ENCODE data around the gene TRIO. TPM values are rescaled to one million over a fixed set of nuclear protein-coding genes. Genes with fewer than 3 reads are reported as not detected.

Gene TRIO
- total RNA-seq, 1 donor from 2014 or later: 57.0 TPM

- intact Hi-C loops (cut with micrococcal nuclease): no loop called here
- no peak for ATAC-seq
- no peak for DNase-seq
Observed at GRCh38 chr5:14460844-14461398, 317.8 kb downstream of the TRIO start.

GRCh38 chr5:14462681-14463080, 319.5 kb downstream of the TRIO start:
- no peak for DNase-seq
- intact Hi-C loops (cut with micrococcal nuclease): no loop called here
- no peak for ATAC-seq

GRCh38 chr5:14463629-14464028, 320.5 kb downstream of the TRIO start:
- DNase-seq: no peak
- intact Hi-C loops (cut with micrococcal nuclease): no loop called here
- peak; percentile 79 for ATAC-seq

- DNase-seq (no peak), ATAC-seq (no peak)
- intact Hi-C loops (cut with micrococcal nuclease): no loop called here
Observed at GRCh38 chr5:14464096-14464495, 321.0 kb downstream of the TRIO start.

GRCh38 chr5:14464671-14465070, 321.5 kb downstream of the TRIO start:
- ATAC-seq (no peak), DNase-seq (no peak)
- intact Hi-C loops (cut with micrococcal nuclease): no loop called here

- ATAC-seq: no peak
- intact Hi-C loops (cut with micrococcal nuclease): no loop called here
- DNase-seq: no peak
Observed at GRCh38 chr5:14465116-14465515, 322.0 kb downstream of the TRIO start.

GRCh38 chr5:14465776-14466175, 322.6 kb downstream of the TRIO start:
- DNase-seq (no peak), ATAC-seq (no peak)
- intact Hi-C loops (cut with micrococcal nuclease): no loop called here

- ATAC-seq (no peak), DNase-seq (no peak)
- intact Hi-C loops (cut with micrococcal nuclease): no loop called here
Observed at GRCh38 chr5:14467251-14467650, 324.1 kb downstream of the TRIO start.

GRCh38 chr5:14467886-14468285, 324.7 kb downstream of the TRIO start:
- no peak for ATAC-seq
- intact Hi-C loops (cut with micrococcal nuclease): no loop called here
- no peak for DNase-seq

- DNase-seq (no peak), ATAC-seq (no peak)
- intact Hi-C loops (cut with micrococcal nuclease): no loop called here
Observed at GRCh38 chr5:14469551-14470377, 326.6 kb downstream of the TRIO start.

GRCh38 chr5:14471507-14471906, 328.4 kb downstream of the TRIO start:
- DNase-seq (no peak), ATAC-seq (no peak)
- intact Hi-C loops (cut with micrococcal nuclease): no loop called here

- intact Hi-C loops (cut with micrococcal nuclease): no loop called here
- ATAC-seq: no peak
- DNase-seq: no peak
Observed at GRCh38 chr5:14472986-14473567, 329.9 kb downstream of the TRIO start.

- DNase-seq (no peak), ATAC-seq (no peak)
- intact Hi-C loops (cut with micrococcal nuclease): no loop called here
Observed at GRCh38 chr5:14475045-14475444, 331.9 kb downstream of the TRIO start.

- intact Hi-C loops (cut with micrococcal nuclease): no loop called here
- DNase-seq (no peak), ATAC-seq (no peak)
Observed at GRCh38 chr5:14476786-14477435, 333.8 kb downstream of the TRIO start.

GRCh38 chr5:14479143-14479696, 336.1 kb downstream of the TRIO start:
- DNase-seq (no peak), ATAC-seq (no peak)
- intact Hi-C loops (cut with micrococcal nuclease): no loop called here

- ATAC-seq (no peak), DNase-seq (no peak)
- intact Hi-C loops (cut with micrococcal nuclease): no loop called here
Observed at GRCh38 chr5:14481349-14481748, 338.2 kb downstream of the TRIO start.

- no peak for DNase-seq
- intact Hi-C loops (cut with micrococcal nuclease): no loop called here
- no peak for ATAC-seq
Observed at GRCh38 chr5:14482085-14482484, 338.9 kb downstream of the TRIO start.

- ATAC-seq: peak; percentile 24
- intact Hi-C loops (cut with micrococcal nuclease): no loop called here
- no peak for DNase-seq
Observed at GRCh38 chr5:14483504-14484157, 340.5 kb downstream of the TRIO start.

GRCh38 chr5:14486486-14486885, 343.3 kb downstream of the TRIO start:
- no peak for DNase-seq
- intact Hi-C loops (cut with micrococcal nuclease): no loop called here
- no peak for ATAC-seq

Data from left ventricle myocardium superior (tissue), 1 donor.